A549 (cell line): Measurements from ENCODE around the gene DISP1. TPM values are rescaled to one million over a fixed set of nuclear protein-coding genes. Genes with fewer than 3 reads are reported as not detected.

Experiments
- ATAC-seq, 2 experiments: fragments of 200-7000 bp in 1 of 2; fragments of >200 bp in 1 of 2; cut with Nextera tagmentation in 1 of 2; cut with Tn5 transposase in 1 of 2; 3 replicates each; pipeline versions ENCODE4 v1.8.0 to v1.9.1; 2018 to 2020; ENCODE audit warnings: mild to moderate bottlenecking in 1 of 2, moderate library complexity in 1 of 2
- CTCF ChIA-PET: fragments of 300-600 bp; sonication (Branson Sonifier 250); formaldehyde crosslinking; extraction: SDS; loops from one replicate; lab custom pipeline; 2021; ENCODE audit warnings: antibody characterized with exemption, inconsistent platforms; lab: Yijun Ruan, JAX
- POLR2A ChIA-PET: fragments of 350-600 bp; formaldehyde crosslinking; extraction: SDS; loops from one replicate; lab custom pipeline; 2021; ENCODE audit warnings: antibody characterized with exemption, inconsistent platforms; lab: Yijun Ruan, JAX
- DNase-seq, 2 experiments: peaks; one replicate each; pipeline versions ENCODE4 v3.0.0 to v3.0.0-alpha.2; 2011 to 2016; ENCODE audit warnings: low read depth in 1 of 2, low spot score in 1 of 2
- FAIRE-seq: peaks from 2 replicates; lab custom pipeline; 2011; peaks lifted over from hg19 to GRCh38; lab: Jason Lieb, UNC
- H3K27ac ChIP-seq, 2 experiments: fragments of >200 bp; sonication (Bioruptor Twin); formaldehyde crosslinking; 3 replicates each; pipeline ENCODE4 v1.5.1; 2016 to 2017
- H3K4me1 ChIP-seq: fragments of >200 bp; sonication (Bioruptor Twin); formaldehyde crosslinking; 3 replicates; pipeline ENCODE4 v1.6.1; 2016
- H3K4me2 ChIP-seq: fragments of >200 bp; sonication (Bioruptor Twin); formaldehyde crosslinking; 3 replicates; pipeline ENCODE4 v1.6.1; 2016
- H3K4me3 ChIP-seq: fragments of >200 bp; sonication (Bioruptor Twin); formaldehyde crosslinking; 3 replicates; pipeline ENCODE4 v1.5.1; 2016
- H3K9me3 ChIP-seq: fragments of >200 bp; sonication (Bioruptor Twin); formaldehyde crosslinking; 3 replicates; pipeline ENCODE4 v1.6.1; 2016
- CBX2 ChIP-seq: fragments of 200-600 bp; sonication (generic); IDR thresholded peaks from 2 replicates; pipeline ENCODE4 v1.6.1; 2016; ENCODE audit warnings: low read depth, mild to moderate bottlenecking, borderline replicate concordance
- ELK1 ChIP-seq: fragments of 150-350 bp; IDR thresholded peaks from 2 replicates; pipeline ENCODE4 v1.6.1; 2014; ENCODE audit warnings: low read depth, mild to moderate bottlenecking, low read length
- GATA3 ChIP-seq: IDR thresholded peaks from 2 replicates; pipeline ENCODE4 v1.6.1; 2012; ENCODE audit warnings: borderline replicate concordance
- HEYL ChIP-seq: fragments of 250-450 bp; sonication (Bioruptor Pico); IDR thresholded peaks from 2 replicates; pipeline ENCODE4 v1.8.0; 2021; ENCODE audit warnings: mild to moderate bottlenecking, moderate library complexity
- HOXB13 ChIP-seq: fragments of 250-450 bp; sonication (Bioruptor Pico); IDR thresholded peaks from 2 replicates; pipeline ENCODE4 v1.5.0; 2020; ENCODE audit warnings: low read depth, mild to moderate bottlenecking, moderate library complexity
- KDM1A ChIP-seq: fragments of 200-600 bp; sonication (generic); IDR thresholded peaks from 2 replicates; pipeline ENCODE4 v1.6.1; 2016; ENCODE audit warnings: low read depth, mild to moderate bottlenecking
- MAFK ChIP-seq: fragments of 450-650 bp; IDR thresholded peaks from 2 replicates; pipeline ENCODE4 v1.6.1; 2014; ENCODE audit not compliant: partially characterized antibody
- MAZ ChIP-seq: fragments of 150-350 bp; IDR thresholded peaks from 2 replicates; pipeline ENCODE4 v1.6.1; 2014; ENCODE audit warnings: antibody characterized with exemption, low read depth, low read length, borderline replicate concordance
- MYC ChIP-seq: IDR thresholded peaks from 2 replicates; pipeline ENCODE4 v1.6.1; 2012; ENCODE audit warnings: mild to moderate bottlenecking, inconsistent platforms, low read length, improper control_type of control experiment, borderline replicate concordance
- RAD21 ChIP-seq, 2 experiments: fragments of >200 bp in 1 of 2; sonication (Bioruptor Twin) in 1 of 2; formaldehyde crosslinking in 1 of 2; IDR thresholded peaks in 1 of 2; conservative IDR thresholded peaks in 1 of 2; 2 replicates in 1 of 2; 3 replicates in 1 of 2; pipeline ENCODE4 v1.6.1; 2012 to 2018; ENCODE audit warnings: inconsistent platforms in 1 of 2
- SMC3 ChIP-seq: fragments of >200 bp; sonication (Bioruptor Twin); formaldehyde crosslinking; IDR thresholded peaks from 3 replicates; pipeline ENCODE4 v1.6.1; 2018; ENCODE audit warnings: inconsistent platforms
- ZC3H11A ChIP-seq: fragments of 450-650 bp; IDR thresholded peaks from 2 replicates; pipeline ENCODE4 v1.6.1; 2014; ENCODE audit warnings: antibody characterized with exemption, mild to moderate bottlenecking
- ZFP36 ChIP-seq: fragments of 450-650 bp; IDR thresholded peaks from 2 replicates; pipeline ENCODE4 v1.6.1; 2014; ENCODE audit warnings: borderline replicate concordance; ENCODE audit not compliant: partially characterized antibody
- WGBS: methylation state at CpG from one replicate; pipeline ENCODE4 v1.1.6; 2017; ENCODE audit errors: missing lambda C conversion rate; 5-methylcytosine and 5-hydroxymethylcytosine counted together
- polyA plus RNA-seq, 4 experiments: library from polyadenylated mRNA; depleted of rRNA in 3 of 4; stranded (reverse); fragments of >200 nt; fragmentation: RNase III in 1 of 4; extraction: RNeasy Plus Mini Kit Qiagen cat#74134 plus additional on column Dnase treatment in 1 of 4; gene quantifications; 2 replicates in 3 of 4; 3 replicates in 1 of 4; pipeline ENCODE4 v1.2.3, GENCODE V29; 2011 to 2017
- TF ChIP-seq, protein P1 (sequence below): fragments of 450-650 bp; IDR thresholded peaks from 2 replicates; pipeline ENCODE4 v1.6.1; 2014; ENCODE audit warnings: antibody characterized with exemption
- TF ChIP-seq, protein P2 (sequence below): fragments of >200 bp; sonication (Bioruptor Twin); formaldehyde crosslinking; IDR thresholded peaks from 3 replicates; pipeline ENCODE4 v1.5.1; 2016

DISP1 gene
- polyA plus RNA-seq, 2 of the 4 experiments (the other 2 are of a cell fraction): 1.2 to 5.1 TPM

DNA sequence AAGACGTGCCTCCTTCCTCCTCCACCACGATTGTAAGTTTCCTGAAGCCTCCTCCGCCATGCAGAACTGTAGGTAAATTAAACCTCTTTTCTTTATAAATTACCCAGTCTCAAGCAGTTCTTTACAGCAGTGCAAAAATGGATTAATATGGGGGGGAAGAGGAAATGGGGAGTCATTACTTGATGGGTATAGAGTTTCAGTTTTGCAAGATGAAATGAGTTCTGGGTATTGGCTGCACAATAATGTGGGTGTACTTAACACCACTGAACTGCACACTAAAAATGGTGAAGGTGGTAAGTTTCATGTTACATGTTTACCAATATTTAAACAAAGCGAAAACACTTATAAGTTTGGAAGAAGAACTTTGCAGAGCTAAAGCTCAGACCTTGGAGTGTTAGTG is 24.3 kb upstream of the DISP1 start:
- TF ChIP-seq ZC3H11A: no peak
- TF ChIP-seq HEYL (CRISPR knock-in tag): no peak
- no peak for TF ChIP-seq GATA3
- TF ChIP-seq MAZ: no peak
- TF ChIP-seq HOXB13 (CRISPR knock-in tag): no peak
- TF ChIP-seq MAFK: no peak
- no peak for TF ChIP-seq ZFP36
- Histone ChIP-seq H3K4me2 (no peak overlapping the region), H3K27ac (no peak overlapping the region), H3K9me3 (no peaks in the 10 kb centered on the region), H3K4me1 (no peaks in the 10 kb centered on the region), H3K4me3 (no peak overlapping the region)
- ATAC-seq (no peak), DNase-seq (no peak), FAIRE-seq (no peak)
- 62% methylated on average over 4 of the region's 4 CpGs for WGBS
- ChIA-PET CTCF (interaction anchor here (0.7 to 6.8 kb wide), 6 partner anchors 288 to 339 kb away, joined by 3 to 45 read pairs (median 8); no protein-coding TSS in a partner anchor), POLR2A (no interaction called here)

DNA sequence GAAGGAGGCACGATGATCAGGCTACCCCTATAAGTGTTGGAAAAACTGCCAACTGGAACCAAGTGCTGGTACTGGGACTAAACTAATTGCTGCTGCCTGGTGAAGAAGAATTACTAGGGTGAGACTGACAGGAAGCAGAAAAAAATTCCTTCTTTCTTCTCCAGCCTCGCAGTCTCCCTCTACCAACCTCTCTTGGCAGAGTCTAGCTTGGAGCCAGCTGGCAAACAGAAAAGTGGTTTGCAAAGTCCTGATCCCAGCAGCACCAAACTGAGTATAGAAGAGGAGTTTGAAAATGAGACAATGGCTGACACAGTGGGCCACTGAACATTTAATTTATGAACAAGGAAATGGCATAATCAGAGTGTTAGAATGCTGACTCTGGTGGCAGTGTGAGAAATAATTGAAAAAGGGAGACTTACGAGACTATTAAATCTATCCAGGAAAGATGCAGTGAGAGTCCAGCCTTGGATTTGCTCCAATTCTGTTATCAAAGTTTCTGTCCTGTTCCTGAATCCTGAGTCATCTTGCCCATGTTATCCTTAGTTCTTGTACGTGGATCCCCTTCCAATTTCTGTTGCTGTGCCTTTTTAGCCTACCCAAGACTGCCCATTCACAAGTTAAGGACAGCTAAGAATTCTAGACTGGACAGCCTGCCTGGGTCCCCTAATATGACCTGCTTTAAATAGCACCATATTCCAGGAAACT is 23.7 kb upstream of the DISP1 start:
- Histone ChIP-seq H3K4me2 (no peak overlapping the region), H3K9me3 (no peaks in the 10 kb centered on the region), H3K4me1 (no peaks in the 10 kb centered on the region), H3K27ac (no peak overlapping the region)
- FAIRE-seq: no peak
- POLR2A ChIA-PET: no interaction called here
- WGBS: 24% methylated on average over 4 of the region's 4 CpGs
- TF ChIP-seq, protein P1, sequence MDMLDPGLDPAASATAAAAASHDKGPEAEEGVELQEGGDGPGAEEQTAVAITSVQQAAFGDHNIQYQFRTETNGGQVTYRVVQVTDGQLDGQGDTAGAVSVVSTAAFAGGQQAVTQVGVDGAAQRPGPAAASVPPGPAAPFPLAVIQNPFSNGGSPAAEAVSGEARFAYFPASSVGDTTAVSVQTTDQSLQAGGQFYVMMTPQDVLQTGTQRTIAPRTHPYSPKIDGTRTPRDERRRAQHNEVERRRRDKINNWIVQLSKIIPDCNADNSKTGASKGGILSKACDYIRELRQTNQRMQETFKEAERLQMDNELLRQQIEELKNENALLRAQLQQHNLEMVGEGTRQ: no peak
- no peak for TF ChIP-seq ELK1
- TF ChIP-seq CBX2: no peak
- TF ChIP-seq MYC: no peak
- TF ChIP-seq, all 56 proteins: peak for 0
- CTCF ChIA-PET: interaction anchor here (0.7 to 6.8 kb wide), 10 partner anchors 52 to 342 kb away, joined by 3 to 45 read pairs (median 6); no protein-coding TSS in a partner anchor
- no peak for ATAC-seq
- H3K4me3 ChIP-seq: no peak overlapping the region
- DNase-seq: no peak

DNA sequence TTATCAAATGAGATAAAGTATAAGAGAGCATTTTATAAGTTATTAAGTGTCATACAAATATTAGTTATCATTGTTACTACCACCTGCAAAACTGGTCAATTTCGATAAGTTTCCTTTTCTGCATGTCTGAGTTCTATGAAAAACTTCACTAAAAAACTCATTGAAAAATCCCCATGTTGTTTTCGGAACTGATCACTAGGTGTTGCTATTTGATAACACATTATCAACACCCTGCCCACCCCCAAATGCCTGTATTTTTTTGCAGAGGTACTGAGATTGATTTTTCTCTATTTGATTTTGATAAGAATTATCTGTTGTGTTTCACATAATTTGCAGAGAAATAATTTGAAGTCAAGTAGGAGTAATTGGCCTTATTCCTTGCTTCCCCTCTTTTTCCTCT is 22.1 kb upstream of the DISP1 start:
- Histone ChIP-seq H3K4me2 (no peak overlapping the region), H3K9me3 (no peaks in the 10 kb centered on the region), H3K4me1 (0 out of 3 replicates have a peak, but pooled peaks cover under 1% of the 10 kb centered on the region), H3K27ac (no peak overlapping the region), H3K4me3 (no peak overlapping the region)
- CTCF ChIA-PET: interaction anchor here (0.7 to 6.8 kb wide), 13 partner anchors 13 to 667 kb away, joined by 3 to 84 read pairs (median 4); no protein-coding TSS in a partner anchor
- 1% methylated on average over 2 of the region's 2 CpGs for WGBS
- DNase-seq: peak; percentile 19 to 45
- no peak for FAIRE-seq
- peak; percentile 84 to 94 for TF ChIP-seq RAD21 (conservative IDR thresholded peaks at IDR 0.05 in 1 of 2, IDR thresholded peaks at IDR 0.05 in 1 of 2)
- TF ChIP-seq, protein P1: no peak
- no peak for TF ChIP-seq KDM1A
- TF ChIP-seq, protein P2, sequence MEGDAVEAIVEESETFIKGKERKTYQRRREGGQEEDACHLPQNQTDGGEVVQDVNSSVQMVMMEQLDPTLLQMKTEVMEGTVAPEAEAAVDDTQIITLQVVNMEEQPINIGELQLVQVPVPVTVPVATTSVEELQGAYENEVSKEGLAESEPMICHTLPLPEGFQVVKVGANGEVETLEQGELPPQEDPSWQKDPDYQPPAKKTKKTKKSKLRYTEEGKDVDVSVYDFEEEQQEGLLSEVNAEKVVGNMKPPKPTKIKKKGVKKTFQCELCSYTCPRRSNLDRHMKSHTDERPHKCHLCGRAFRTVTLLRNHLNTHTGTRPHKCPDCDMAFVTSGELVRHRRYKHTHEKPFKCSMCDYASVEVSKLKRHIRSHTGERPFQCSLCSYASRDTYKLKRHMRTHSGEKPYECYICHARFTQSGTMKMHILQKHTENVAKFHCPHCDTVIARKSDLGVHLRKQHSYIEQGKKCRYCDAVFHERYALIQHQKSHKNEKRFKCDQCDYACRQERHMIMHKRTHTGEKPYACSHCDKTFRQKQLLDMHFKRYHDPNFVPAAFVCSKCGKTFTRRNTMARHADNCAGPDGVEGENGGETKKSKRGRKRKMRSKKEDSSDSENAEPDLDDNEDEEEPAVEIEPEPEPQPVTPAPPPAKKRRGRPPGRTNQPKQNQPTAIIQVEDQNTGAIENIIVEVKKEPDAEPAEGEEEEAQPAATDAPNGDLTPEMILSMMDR: peak; percentile 90
- peak; percentile 89 for TF ChIP-seq SMC3
- POLR2A ChIA-PET: no interaction called here
- peak in 1 of 2 experiments; percentile 54; a peak in 2 of 6 replicates for ATAC-seq
